ENCODE data around the gene CDH22.

Gene CDH22

DNA sequence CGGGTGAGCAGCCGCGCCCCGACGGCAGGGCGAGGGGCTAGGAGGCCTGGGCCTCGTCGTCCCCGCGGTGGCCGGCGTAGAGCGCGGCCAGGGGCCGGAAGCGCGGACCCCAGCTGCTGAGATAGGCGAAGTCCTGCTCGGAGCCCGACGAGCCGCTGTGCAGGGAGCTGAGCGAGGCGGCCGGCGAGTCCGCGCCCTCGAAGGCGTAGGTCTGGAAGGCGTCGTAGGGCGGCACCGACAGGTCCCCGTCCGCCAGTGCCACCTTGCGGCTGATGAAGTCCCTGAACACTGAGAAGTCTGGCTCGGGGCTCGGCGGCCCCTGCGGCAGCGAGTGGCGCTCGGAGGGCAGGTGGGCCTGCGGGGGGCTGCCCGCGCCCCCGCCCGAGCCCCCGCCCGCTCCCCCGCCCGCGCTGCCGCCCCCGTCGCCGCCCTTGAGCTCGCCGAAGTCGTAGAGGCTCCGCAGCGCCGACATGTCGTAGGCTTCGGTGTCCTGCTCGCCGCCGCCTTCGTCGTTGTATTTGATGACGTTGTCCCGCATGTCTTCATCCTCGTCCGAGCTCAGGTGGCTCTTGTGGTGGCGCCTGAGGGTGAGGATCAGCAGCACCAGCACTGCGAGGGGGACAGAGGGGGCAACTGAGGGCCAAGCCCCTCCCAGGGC, 133.7 kb downstream of the CDH22 start:
- peaks cover 0 to 14% (median 6%) of the 10 kb centered on the region in 10 experiments; a peak in 10 of 20 replicates for H3K4me1 ChIP-seq
- H3K36me3 ChIP-seq: no peaks in the 10 kb centered on the region
- H3K4me3 ChIP-seq: no peak overlapping the region
- H3K4me2 ChIP-seq: no peak overlapping the region
- no peaks in the 10 kb centered on the region for H3K9me3 ChIP-seq (replicated peaks in 1 of 11)
- H3K9ac ChIP-seq: no peak overlapping the region
- no peak for TF ChIP-seq Cebpa-rat (IDR thresholded peaks at IDR 0.05)
- peaks cover 4 to 29% (median 20%) of the 10 kb centered on the region in 11 experiments; a peak in 16 of 22 replicates for H3K27me3 ChIP-seq
- peaks cover 0 to 16% (median 0%) of the 10 kb centered on the region in 11 experiments; a peak in 2 of 22 replicates for H4K20me1 ChIP-seq
- no peak overlapping the region for H3K27ac ChIP-seq

GRCh38 chr20:46173652-46174468, 134.4 kb downstream of the CDH22 start:
- peaks cover 0 to 20% (median 0%) of the 10 kb centered on the region in 11 experiments; a peak in 2 of 22 replicates for H4K20me1 ChIP-seq
- H3K27ac ChIP-seq: no peak overlapping the region
- no peak overlapping the region for H3K4me3 ChIP-seq
- no peak overlapping the region for H3K9ac ChIP-seq
- H3K4me2 ChIP-seq: no peak overlapping the region
- H3K9me3 ChIP-seq (replicated peaks in 1 of 11): no peaks in the 10 kb centered on the region
- peaks cover 4 to 29% (median 20%) of the 10 kb centered on the region in 11 experiments; a peak in 16 of 22 replicates for H3K27me3 ChIP-seq
- peaks cover 0 to 14% (median 6%) of the 10 kb centered on the region in 10 experiments; a peak in 10 of 20 replicates for H3K4me1 ChIP-seq
- no peak for TF ChIP-seq Cebpa-rat (IDR thresholded peaks at IDR 0.05)
- H3K36me3 ChIP-seq: no peaks in the 10 kb centered on the region

DNA sequence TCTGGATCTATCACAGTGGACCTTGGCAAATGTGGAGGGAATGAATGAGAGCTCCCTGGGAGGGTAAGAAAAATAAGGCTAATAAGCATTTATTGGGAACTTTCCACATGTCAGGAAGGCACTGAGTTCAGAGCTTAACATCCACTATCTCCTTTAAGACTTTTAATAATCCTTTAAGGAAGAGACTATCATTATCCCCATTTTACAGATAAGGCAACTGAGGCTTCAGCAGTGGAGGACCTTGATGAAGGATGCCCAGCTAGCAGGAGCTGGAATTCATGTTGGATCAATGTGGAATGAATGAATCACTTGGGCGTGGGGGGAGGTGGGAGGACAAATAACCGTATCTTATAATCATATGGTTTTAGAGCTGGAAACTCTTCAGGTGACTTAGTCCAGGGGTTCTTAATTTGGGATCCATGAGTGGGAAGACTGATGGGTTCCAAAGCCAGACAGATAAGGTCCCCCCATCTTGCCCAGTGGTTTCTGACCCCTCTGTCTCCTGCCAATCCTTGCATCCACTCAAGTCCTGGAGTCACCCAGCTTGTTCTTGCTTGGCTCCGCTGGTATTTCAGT, 135.2 kb downstream of the CDH22 start:
- Histone ChIP-seq H3K27me3 (peaks cover 4 to 29% (median 20%) of the 10 kb centered on the region in 11 experiments; a peak in 16 of 22 replicates), H3K4me2 (no peak overlapping the region), H3K9ac (no peak overlapping the region), H3K27ac (no peak overlapping the region), H3K9me3 (replicated peaks in 1 of 11) (no peaks in the 10 kb centered on the region), H3K36me3 (no peaks in the 10 kb centered on the region), H3K4me1 (peaks cover 0 to 14% (median 6%) of the 10 kb centered on the region in 10 experiments; a peak in 10 of 20 replicates), H3K4me3 (no peak overlapping the region), H4K20me1 (peaks cover 0 to 12% (median 0%) of the 10 kb centered on the region in 11 experiments; a peak in 2 of 22 replicates)
- no peak for TF ChIP-seq Cebpa-rat (IDR thresholded peaks at IDR 0.05)

DNA sequence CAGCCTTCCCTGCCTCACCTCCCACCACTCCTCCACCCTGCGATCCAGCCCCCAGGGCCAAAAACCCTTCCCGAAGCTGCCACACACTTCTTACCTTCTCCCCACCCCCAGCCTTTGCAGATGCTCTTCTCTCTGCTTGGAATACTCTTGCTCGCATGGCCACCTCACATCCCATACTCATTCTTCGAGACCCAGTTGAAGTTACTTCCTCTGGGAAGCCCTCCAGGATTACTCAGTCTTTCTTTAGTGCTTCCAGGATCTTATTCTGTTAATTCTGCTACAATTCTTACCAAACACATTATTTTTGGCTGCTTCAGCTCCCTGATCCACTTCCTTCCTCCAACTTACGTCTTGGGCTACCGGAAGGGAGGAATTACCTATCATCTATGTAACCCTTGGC, 135.8 kb downstream of the CDH22 start:
- Histone ChIP-seq H3K27me3 (peaks cover 4 to 29% (median 20%) of the 10 kb centered on the region in 11 experiments; a peak in 16 of 22 replicates), H3K27ac (no peak overlapping the region), H3K4me2 (no peak overlapping the region), H4K20me1 (peaks cover 0 to 9% (median 0%) of the 10 kb centered on the region in 11 experiments; a peak in 2 of 22 replicates), H3K9ac (no peak overlapping the region; a peak in 1 of 22 replicates), H3K4me3 (no peak overlapping the region), H3K9me3 (replicated peaks in 1 of 11) (no peaks in the 10 kb centered on the region), H3K4me1 (peaks cover 0 to 11% (median 6%) of the 10 kb centered on the region in 10 experiments; a peak in 10 of 20 replicates), H3K36me3 (no peaks in the 10 kb centered on the region)
- TF ChIP-seq Cebpa-rat (IDR thresholded peaks at IDR 0.05): no peak

DNA sequence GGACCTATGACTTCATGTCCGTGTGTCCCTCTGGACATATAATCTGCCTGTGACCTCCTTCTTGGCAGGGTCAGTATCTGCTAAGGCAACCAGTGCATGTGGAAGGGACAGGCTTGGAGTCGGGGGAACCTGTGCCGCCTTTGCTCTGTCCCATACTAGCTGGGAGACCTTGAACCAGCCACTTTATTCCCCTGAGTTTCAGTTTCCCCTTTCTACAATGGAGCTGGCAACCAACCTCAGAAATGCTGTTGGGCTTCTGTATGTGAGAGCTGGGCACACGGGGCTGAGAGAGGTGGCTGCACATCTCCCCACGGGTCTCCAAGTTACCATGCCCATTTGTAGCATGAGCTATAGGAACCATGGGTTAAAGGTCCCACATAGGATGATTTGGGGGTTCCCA, 136.4 kb downstream of the CDH22 start:
- H3K4me3 ChIP-seq: no peak overlapping the region
- peaks cover 0 to 8% (median 0%) of the 10 kb centered on the region in 11 experiments; a peak in 2 of 22 replicates for H4K20me1 ChIP-seq
- H3K9me3 ChIP-seq (replicated peaks in 1 of 11): no peaks in the 10 kb centered on the region; a peak in 1 of 22 replicates
- no peak overlapping the region for H3K27ac ChIP-seq
- no peak overlapping the region for H3K4me2 ChIP-seq
- H3K9ac ChIP-seq: no peak overlapping the region; a peak in 1 of 22 replicates
- peaks cover 0 to 5% (median 4%) of the 10 kb centered on the region in 10 experiments; a peak in 10 of 20 replicates for H3K4me1 ChIP-seq
- H3K27me3 ChIP-seq: peaks cover 4 to 29% (median 20%) of the 10 kb centered on the region in 11 experiments; a peak in 16 of 22 replicates
- H3K36me3 ChIP-seq: no peaks in the 10 kb centered on the region
- no peak for TF ChIP-seq Cebpa-rat (IDR thresholded peaks at IDR 0.05)

DNA sequence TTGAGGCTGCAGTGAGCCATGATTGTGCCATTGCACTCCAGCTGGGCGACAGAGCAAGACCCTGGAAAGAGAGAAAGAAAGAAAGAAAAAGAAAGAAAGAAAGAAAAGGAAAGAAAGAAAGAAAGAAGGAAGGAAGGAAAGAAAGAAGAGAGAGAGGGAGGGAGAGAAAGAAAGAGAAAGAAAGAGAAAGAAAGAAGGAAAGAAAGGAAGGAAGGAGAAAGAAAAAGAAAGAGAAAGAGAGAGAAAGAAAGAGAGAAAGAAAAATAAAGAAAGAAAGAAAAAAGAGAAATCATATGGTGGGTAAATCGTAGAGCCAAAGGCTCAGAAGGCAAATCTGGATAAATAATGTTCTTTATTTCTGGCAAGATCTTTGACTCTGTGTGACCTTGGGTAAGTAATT, 136.8 kb downstream of the CDH22 start:
- H4K20me1 ChIP-seq: peaks cover 0 to 8% (median 0%) of the 10 kb centered on the region in 11 experiments; a peak in 2 of 22 replicates
- H3K4me3 ChIP-seq: no peak overlapping the region
- peaks cover 4 to 29% (median 20%) of the 10 kb centered on the region in 11 experiments; a peak in 16 of 22 replicates for H3K27me3 ChIP-seq
- no peak overlapping the region for H3K27ac ChIP-seq
- H3K9ac ChIP-seq: no peak overlapping the region
- H3K4me1 ChIP-seq: peaks cover 0 to 4% (median under 1%) of the 10 kb centered on the region in 10 experiments; a peak in 6 of 20 replicates
- H3K4me2 ChIP-seq: no peak overlapping the region
- TF ChIP-seq Cebpa-rat (IDR thresholded peaks at IDR 0.05): no peak
- no peaks in the 10 kb centered on the region; a peak in 1 of 22 replicates for H3K9me3 ChIP-seq (replicated peaks in 1 of 11)
- H3K36me3 ChIP-seq: no peaks in the 10 kb centered on the region

DNA sequence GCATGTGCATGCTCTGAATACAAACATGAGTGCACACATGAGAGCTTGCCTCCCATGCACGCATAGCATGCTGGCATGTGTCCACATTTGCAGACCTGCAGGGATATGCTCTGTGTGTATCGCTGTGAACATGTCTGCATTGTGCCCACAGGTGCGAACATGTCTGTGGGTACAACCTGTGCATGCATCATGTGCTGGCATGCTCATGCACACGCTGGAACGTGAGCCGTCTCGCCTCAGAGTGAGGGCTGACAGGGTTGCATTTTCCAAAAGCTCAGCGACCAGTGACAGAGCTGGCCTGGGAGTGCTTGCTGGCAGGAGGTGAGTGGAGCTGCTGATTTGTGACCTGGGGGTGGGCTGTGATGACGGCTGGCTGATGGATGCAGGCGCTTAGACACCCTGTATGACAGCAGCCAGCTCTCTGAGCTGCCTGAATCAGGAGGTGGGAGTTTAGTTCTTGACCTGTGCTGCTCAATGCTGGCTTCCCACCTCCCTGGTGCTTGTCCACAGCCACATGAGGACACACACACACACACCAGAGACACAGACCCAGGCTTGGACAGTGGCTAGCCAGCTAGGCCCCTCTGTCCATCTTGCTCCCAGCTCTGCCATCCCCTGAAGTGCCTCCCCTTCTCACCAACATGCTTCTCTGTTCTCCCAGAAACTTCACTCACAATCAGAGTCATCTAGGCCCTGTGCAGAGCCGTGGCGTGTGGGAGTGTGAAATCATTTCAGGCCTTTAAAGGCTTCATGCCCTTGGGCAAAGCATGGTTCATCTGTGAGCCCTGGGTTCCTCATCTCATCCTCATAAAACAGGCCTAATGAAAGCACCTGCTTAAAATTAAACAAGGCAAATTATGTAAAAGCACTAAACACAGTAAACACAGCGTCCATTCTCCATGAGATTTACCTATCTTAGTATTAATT, 138.8 kb downstream of the CDH22 start:
- no peaks in the 10 kb centered on the region for H3K36me3 ChIP-seq

GRCh38 chr20:46168438-46168837, 139.9 kb downstream of the CDH22 start:
- Histone ChIP-seq H3K9ac (no peak overlapping the region), H3K27me3 (peaks cover 0 to 7% (median 2%) of the 10 kb centered on the region in 11 experiments; a peak in 9 of 22 replicates), H3K36me3 (no peaks in the 10 kb centered on the region), H4K20me1 (peaks cover 0 to 8% (median 0%) of the 10 kb centered on the region in 11 experiments; a peak in 3 of 22 replicates), H3K4me2 (no peak overlapping the region), H3K9me3 (replicated peaks in 1 of 11) (no peaks in the 10 kb centered on the region; a peak in 1 of 22 replicates), H3K4me3 (no peak overlapping the region), H3K4me1 (0 out of 20 replicates have a peak, but pooled peaks cover 0 to 4% (median 0%) of the 10 kb centered on the region in 10 experiments), H3K27ac (no peak overlapping the region)
- no peak for TF ChIP-seq Cebpa-rat (IDR thresholded peaks at IDR 0.05)

More for the DNA sequence above, 138.8 kb downstream of the CDH22 start:
- Histone ChIP-seq H3K9me3 (replicated peaks in 1 of 11) (no peaks in the 10 kb centered on the region; a peak in 1 of 22 replicates), H3K9ac (no peak overlapping the region), H3K4me2 (no peak overlapping the region), H3K4me1 (0 out of 20 replicates have a peak, but pooled peaks cover 0 to 4% (median 0%) of the 10 kb centered on the region in 10 experiments), H4K20me1 (peaks cover 0 to 8% (median 0%) of the 10 kb centered on the region in 11 experiments; a peak in 2 of 22 replicates), H3K4me3 (no peak overlapping the region), H3K27me3 (peaks cover 4 to 18% (median 13%) of the 10 kb centered on the region in 11 experiments; a peak in 16 of 22 replicates), H3K27ac (no peak overlapping the region)
- TF ChIP-seq Cebpa-rat (IDR thresholded peaks at IDR 0.05): no peak

Measured in BLaER1 treated with 17β-estradiol and CSF1 and Interleukin-3, amounts not matched to agents 10 nM and 100 nM (cell line).